Panc1 (cell line): Measurements from ENCODE around the gene NELFE. TPM values are rescaled to one million over a fixed set of nuclear protein-coding genes. Genes with fewer than 3 reads are reported as not detected.

Experiments
- ATAC-seq: fragments of 200-7000 bp; cut with Tn5 transposase; 2 replicates; pipeline ENCODE4 v1.9.1; 2020; ENCODE audit warnings: mild to moderate bottlenecking, moderate library complexity
- BruUV-seq: library from RNA; stranded (reverse); fragments of 400-500 nt; replicated peaks from 2 replicates; lab custom pipeline; 2021; lab: Mats Ljungman, UMichigan
- CTCF ChIA-PET: fragments of 300-600 bp; sonication (Branson Sonifier 250); formaldehyde crosslinking; loops from one replicate; lab custom pipeline; 2022; ENCODE audit warnings: antibody characterized with exemption; lab: Charles Lee
- POLR2A ChIA-PET: fragments of 300-600 bp; sonication (Branson Sonifier 250); formaldehyde crosslinking; loops from one replicate; lab custom pipeline; 2022; ENCODE audit warnings: antibody characterized with exemption; lab: Charles Lee
- DNase-seq: peaks from one replicate; pipeline ENCODE4 v3.0.0-alpha.2; 2010; ENCODE audit warnings: low read depth, low spot score
- H3K27ac ChIP-seq: 2 replicates; pipeline ENCODE4 v1.5.1; 2011; ENCODE audit warnings: mild to moderate bottlenecking, low read length, inconsistent platforms
- H3K27me3 ChIP-seq: fragments of 200-500 bp; sonication (Bioruptor generic); 2 replicates; pipeline ENCODE4 v1.6.0; 2014; ENCODE audit warnings: low read length, inconsistent platforms; ENCODE audit not compliant: control insufficient read depth, insufficient read depth
- H3K36me3 ChIP-seq: fragments of 200-500 bp; sonication (Bioruptor generic); 2 replicates; pipeline ENCODE4 v1.5.1; 2014; ENCODE audit warnings: inconsistent platforms, mild to moderate bottlenecking, low read length, moderate library complexity; ENCODE audit not compliant: control insufficient read depth, insufficient read depth
- H3K4me1 ChIP-seq: 2 replicates; pipeline ENCODE4 v1.5.1; 2011; ENCODE audit warnings: inconsistent platforms, mild to moderate bottlenecking, low read length, moderate library complexity; ENCODE audit not compliant: control insufficient read depth, insufficient read depth
- H3K4me3 ChIP-seq, 2 experiments: 2 replicates each; pipeline ENCODE4 v1.5.1; 2011 to 2012; ENCODE audit warnings: low read depth in 2 of 2, low read length in 2 of 2, mild to moderate bottlenecking in 2 of 2, inconsistent platforms in 1 of 2, moderate library complexity in 1 of 2
- H3K9me3 ChIP-seq: fragments of 200-500 bp; sonication (Bioruptor generic); 2 replicates; pipeline ENCODE4 v1.5.1; 2014; ENCODE audit warnings: low read depth, mild to moderate bottlenecking, inconsistent platforms, low read length, moderate library complexity; ENCODE audit not compliant: control insufficient read depth, insufficient read depth
- POLR2AphosphoS5 ChIP-seq: IDR thresholded peaks from 2 replicates; pipeline ENCODE4 v1.6.1; 2012; ENCODE audit warnings: mild to moderate bottlenecking, low read depth, low read length, moderate library complexity
- REST ChIP-seq, 2 experiments: IDR thresholded peaks; 2 replicates each; pipeline ENCODE4 v1.6.1; 2011 to 2012; ENCODE audit warnings: low read depth in 2 of 2, control low read depth in 1 of 2, low read length in 1 of 2, mild to moderate bottlenecking in 1 of 2, moderate library complexity in 1 of 2; ENCODE audit not compliant: insufficient read depth in 1 of 2
- SIN3A ChIP-seq: IDR thresholded peaks from 2 replicates; pipeline ENCODE4 v1.6.1; 2012; ENCODE audit warnings: low read depth, mild to moderate bottlenecking, low read length, moderate library complexity, borderline replicate concordance; ENCODE audit not compliant: insufficient read depth
- TCF7L2 ChIP-seq: IDR thresholded peaks from 2 replicates; pipeline ENCODE4 v1.6.1; 2011; ENCODE audit warnings: mild to moderate bottlenecking, low read depth, low read length, inconsistent platforms
- in situ Hi-C: cut with HindIII; loops from 2 replicates; pipeline ENCODE4 v1.10.0; 2016; ENCODE audit warnings: low sequenced_read_pairs, low pct_unique_long_range_greater_than_20kb
- intact Hi-C: fragments of 100-400 bp; cut with micrococcal nuclease; formaldehyde crosslinking; loops from one replicate; pipeline ENCODE4 v1.10.0; 2022; ENCODE audit not compliant: unreplicated experiment
- total RNA-seq: library from RNA; stranded (reverse); gene quantifications from one replicate; pipeline ENCODE4 v1.2.1, GENCODE V29; 2021; ENCODE audit not compliant: unreplicated experiment
- TF ChIP-seq, protein P1 (sequence below): fragments of 450-650 bp; IDR thresholded peaks from 2 replicates; pipeline ENCODE4 v1.5.1; 2017; ENCODE audit warnings: mild to moderate bottlenecking

Gene NELFE
- total RNA-seq, 1 experiment from 2014 or later, result 94.9 TPM

- TF ChIP-seq REST (IDR thresholded peaks at IDR 0.05; ENCODE audit: insufficient read depth in 1 of 2, low read depth in 2 of 2, low read length in 1 of 2) (no peak), POLR2AphosphoS5 (no peak), SIN3A (no peak), TCF7L2 (no peak)
- TF ChIP-seq, protein P1, sequence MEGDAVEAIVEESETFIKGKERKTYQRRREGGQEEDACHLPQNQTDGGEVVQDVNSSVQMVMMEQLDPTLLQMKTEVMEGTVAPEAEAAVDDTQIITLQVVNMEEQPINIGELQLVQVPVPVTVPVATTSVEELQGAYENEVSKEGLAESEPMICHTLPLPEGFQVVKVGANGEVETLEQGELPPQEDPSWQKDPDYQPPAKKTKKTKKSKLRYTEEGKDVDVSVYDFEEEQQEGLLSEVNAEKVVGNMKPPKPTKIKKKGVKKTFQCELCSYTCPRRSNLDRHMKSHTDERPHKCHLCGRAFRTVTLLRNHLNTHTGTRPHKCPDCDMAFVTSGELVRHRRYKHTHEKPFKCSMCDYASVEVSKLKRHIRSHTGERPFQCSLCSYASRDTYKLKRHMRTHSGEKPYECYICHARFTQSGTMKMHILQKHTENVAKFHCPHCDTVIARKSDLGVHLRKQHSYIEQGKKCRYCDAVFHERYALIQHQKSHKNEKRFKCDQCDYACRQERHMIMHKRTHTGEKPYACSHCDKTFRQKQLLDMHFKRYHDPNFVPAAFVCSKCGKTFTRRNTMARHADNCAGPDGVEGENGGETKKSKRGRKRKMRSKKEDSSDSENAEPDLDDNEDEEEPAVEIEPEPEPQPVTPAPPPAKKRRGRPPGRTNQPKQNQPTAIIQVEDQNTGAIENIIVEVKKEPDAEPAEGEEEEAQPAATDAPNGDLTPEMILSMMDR, result no peak
- H3K27ac ChIP-seq, result no peak overlapping the region
- DNase-seq (no peak), ATAC-seq (no peak)
- intact Hi-C loops (no loop called here), in situ Hi-C loops (no loop called here)
- no TSS peak for BruUV-seq
- no peaks in the 10 kb centered on the region for H3K27me3 ChIP-seq
- ChIA-PET POLR2A (no interaction called here), CTCF (interaction anchor here (0.6 kb wide), 1 partner anchor 192 kb away, joined by 7 read pairs; no protein-coding TSS in a partner anchor)
- H3K9me3 ChIP-seq, result no peaks in the 10 kb centered on the region
- H3K4me3 ChIP-seq, result no peak overlapping the region
- peaks cover 11% of the 10 kb centered on the region; the same call in 1 of the 2 replicates for H3K36me3 ChIP-seq
- peaks cover 6% of the 10 kb centered on the region; the same call in 1 of the 2 replicates for H3K4me1 ChIP-seq
These were observed 9.2 kb upstream of the NELFE start for GRCh38 chr6:31967926-31968320.

- Histone ChIP-seq H3K4me3 (no peak overlapping the region), H3K27ac (no peak overlapping the region), H3K9me3 (no peaks in the 10 kb centered on the region), H3K27me3 (no peaks in the 10 kb centered on the region), H3K36me3 (peaks cover 11% of the 10 kb centered on the region; the same call in 1 of the 2 replicates), H3K4me1 (peaks cover 6% of the 10 kb centered on the region; the same call in 1 of the 2 replicates)
- intact Hi-C loops, result no loop called here
- DNase-seq (no peak), ATAC-seq (no peak)
- BruUV-seq, result no TSS peak
- TF ChIP-seq, protein P1, result no peak
- TF ChIP-seq REST (IDR thresholded peaks at IDR 0.05; ENCODE audit: insufficient read depth in 1 of 2, low read depth in 2 of 2, low read length in 1 of 2) (no peak), POLR2AphosphoS5 (no peak), SIN3A (no peak), TCF7L2 (no peak)
- in situ Hi-C loops, result no loop called here
- CTCF ChIA-PET, result interaction anchor here (0.6 kb wide), 1 partner anchor 192 kb away, joined by 7 read pairs; no protein-coding TSS in a partner anchor
- POLR2A ChIA-PET, result no interaction called here
These were observed 8.5 kb upstream of the NELFE start for GRCh38 chr6:31966997-31967925.
